ENCODE results near the gene ZFP28.

DNA sequence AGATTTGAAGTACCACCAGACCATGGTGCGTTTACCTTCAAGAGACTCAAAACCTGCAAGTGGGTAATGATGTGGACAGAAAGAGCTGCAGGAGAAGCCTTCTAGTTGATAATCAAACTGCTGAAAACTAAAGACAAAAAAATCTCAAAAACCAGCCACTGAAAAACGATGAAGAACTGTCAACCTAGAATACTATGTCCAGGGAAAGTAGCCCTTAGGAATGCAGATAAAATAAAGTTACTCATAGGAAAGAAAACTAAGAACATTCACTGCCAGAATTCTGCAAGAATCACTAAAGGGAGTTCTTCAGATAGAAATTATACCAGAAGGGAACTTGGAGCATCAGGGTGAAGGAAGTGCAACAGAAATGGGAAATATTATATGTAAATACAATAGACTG is 33.8 kb downstream of the ZFP28 start:
- TF ChIP-seq, protein P1, sequence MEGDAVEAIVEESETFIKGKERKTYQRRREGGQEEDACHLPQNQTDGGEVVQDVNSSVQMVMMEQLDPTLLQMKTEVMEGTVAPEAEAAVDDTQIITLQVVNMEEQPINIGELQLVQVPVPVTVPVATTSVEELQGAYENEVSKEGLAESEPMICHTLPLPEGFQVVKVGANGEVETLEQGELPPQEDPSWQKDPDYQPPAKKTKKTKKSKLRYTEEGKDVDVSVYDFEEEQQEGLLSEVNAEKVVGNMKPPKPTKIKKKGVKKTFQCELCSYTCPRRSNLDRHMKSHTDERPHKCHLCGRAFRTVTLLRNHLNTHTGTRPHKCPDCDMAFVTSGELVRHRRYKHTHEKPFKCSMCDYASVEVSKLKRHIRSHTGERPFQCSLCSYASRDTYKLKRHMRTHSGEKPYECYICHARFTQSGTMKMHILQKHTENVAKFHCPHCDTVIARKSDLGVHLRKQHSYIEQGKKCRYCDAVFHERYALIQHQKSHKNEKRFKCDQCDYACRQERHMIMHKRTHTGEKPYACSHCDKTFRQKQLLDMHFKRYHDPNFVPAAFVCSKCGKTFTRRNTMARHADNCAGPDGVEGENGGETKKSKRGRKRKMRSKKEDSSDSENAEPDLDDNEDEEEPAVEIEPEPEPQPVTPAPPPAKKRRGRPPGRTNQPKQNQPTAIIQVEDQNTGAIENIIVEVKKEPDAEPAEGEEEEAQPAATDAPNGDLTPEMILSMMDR (IDR thresholded peaks at IDR 0.05) = no peak
- TF ChIP-seq ZNF138 (CRISPR knock-in tag; conservative IDR thresholded peaks at IDR 0.05) (no peak), ETV6 (CRISPR knock-in tag; IDR thresholded peaks at IDR 0.05) (no peak), JUN (CRISPR knock-in tag; IDR thresholded peaks at IDR 0.05) (no peak), ZBTB21 (CRISPR knock-in tag; IDR thresholded peaks at IDR 0.05; ENCODE audit: borderline replicate concordance) (no peak), ZNF263 (CRISPR knock-in tag; IDR thresholded peaks at IDR 0.05; ENCODE audit: low read depth) (no peak), RORB (CRISPR knock-in tag; IDR thresholded peaks at IDR 0.05) (no peak)
- TF ChIP-seq, protein P2, sequence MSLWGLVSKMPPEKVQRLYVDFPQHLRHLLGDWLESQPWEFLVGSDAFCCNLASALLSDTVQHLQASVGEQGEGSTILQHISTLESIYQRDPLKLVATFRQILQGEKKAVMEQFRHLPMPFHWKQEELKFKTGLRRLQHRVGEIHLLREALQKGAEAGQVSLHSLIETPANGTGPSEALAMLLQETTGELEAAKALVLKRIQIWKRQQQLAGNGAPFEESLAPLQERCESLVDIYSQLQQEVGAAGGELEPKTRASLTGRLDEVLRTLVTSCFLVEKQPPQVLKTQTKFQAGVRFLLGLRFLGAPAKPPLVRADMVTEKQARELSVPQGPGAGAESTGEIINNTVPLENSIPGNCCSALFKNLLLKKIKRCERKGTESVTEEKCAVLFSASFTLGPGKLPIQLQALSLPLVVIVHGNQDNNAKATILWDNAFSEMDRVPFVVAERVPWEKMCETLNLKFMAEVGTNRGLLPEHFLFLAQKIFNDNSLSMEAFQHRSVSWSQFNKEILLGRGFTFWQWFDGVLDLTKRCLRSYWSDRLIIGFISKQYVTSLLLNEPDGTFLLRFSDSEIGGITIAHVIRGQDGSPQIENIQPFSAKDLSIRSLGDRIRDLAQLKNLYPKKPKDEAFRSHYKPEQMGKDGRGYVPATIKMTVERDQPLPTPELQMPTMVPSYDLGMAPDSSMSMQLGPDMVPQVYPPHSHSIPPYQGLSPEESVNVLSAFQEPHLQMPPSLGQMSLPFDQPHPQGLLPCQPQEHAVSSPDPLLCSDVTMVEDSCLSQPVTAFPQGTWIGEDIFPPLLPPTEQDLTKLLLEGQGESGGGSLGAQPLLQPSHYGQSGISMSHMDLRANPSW (CRISPR knock-in tag; conservative IDR thresholded peaks at IDR 0.05; ENCODE audit: low read depth) = no peak
- TF ChIP-seq, protein P3, sequence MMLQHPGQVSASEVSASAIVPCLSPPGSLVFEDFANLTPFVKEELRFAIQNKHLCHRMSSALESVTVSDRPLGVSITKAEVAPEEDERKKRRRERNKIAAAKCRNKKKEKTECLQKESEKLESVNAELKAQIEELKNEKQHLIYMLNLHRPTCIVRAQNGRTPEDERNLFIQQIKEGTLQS (CRISPR knock-in tag; conservative IDR thresholded peaks at IDR 0.05) = no peak
- TF ChIP-seq, protein P4, sequence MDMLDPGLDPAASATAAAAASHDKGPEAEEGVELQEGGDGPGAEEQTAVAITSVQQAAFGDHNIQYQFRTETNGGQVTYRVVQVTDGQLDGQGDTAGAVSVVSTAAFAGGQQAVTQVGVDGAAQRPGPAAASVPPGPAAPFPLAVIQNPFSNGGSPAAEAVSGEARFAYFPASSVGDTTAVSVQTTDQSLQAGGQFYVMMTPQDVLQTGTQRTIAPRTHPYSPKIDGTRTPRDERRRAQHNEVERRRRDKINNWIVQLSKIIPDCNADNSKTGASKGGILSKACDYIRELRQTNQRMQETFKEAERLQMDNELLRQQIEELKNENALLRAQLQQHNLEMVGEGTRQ (CRISPR knock-in tag; IDR thresholded peaks at IDR 0.05) = no peak
- TF ChIP-seq, protein P5, sequence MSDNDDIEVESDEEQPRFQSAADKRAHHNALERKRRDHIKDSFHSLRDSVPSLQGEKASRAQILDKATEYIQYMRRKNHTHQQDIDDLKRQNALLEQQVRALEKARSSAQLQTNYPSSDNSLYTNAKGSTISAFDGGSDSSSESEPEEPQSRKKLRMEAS (CRISPR knock-in tag; IDR thresholded peaks at IDR 0.05) = no peak
